ENCODE measurements around the gene CIB4. TPM values are rescaled to one million over a fixed set of nuclear protein-coding genes. Genes with fewer than 3 reads are reported as not detected.

Gene CIB4
- total RNA-seq, 2 experiments from 2014 or later: not detected

DNA sequence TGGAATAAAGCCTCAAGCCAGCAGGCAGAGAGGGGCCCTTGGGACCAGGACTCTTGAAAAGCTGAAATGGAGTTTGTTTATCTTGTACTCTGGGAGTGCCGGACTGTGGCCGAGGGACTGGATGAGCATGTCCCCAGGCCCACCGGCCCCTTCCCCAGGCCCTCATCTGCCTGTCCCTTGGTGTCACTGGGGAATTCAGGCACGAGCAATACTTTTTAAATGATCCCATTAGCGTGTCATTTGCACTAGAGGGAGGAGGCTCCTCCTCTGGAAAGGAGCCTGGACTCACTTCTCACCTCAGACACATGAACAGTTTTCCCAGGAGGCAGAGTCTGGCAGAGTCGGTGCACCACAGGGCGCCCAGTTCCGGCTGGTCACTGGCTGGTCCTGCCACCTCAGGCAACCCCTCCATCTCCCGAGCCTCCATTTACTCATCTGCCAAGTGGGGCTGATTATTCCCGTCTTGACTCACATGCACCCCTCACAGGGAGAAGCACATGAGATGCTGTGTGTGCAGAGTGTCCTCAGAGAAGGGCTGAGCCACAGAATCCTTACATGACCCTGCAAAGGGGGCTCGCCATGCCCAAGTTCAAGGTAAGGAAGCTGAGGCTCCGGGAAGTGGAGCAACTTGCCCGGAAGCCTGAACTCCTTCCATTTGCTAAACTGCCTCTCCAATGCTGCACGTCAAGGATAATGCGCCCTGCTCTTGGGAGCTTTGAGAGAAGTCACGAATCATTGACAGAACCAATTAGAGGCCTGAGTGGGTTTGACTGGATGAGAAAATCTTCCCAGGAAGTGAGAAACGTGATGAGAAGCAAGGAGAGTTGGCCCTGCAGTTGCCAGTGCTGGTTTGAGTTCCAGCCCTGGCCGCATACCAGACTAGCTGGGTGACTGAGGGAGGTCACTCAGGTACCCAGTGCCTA, 26.7 kb downstream of the CIB4 start:
- H3K27ac Mint-ChIP-seq: no peak overlapping the region
- CTCF ChIA-PET: interaction anchor here (0.8 to 2.4 kb wide), 2 partner anchors 8 to 131 kb away, joined by 5 to 12 read pairs; no protein-coding TSS in a partner anchor
- H3K4me3 Mint-ChIP-seq: no peak overlapping the region
- peaks cover 8% of the 10 kb centered on the region for H3K27me3 Mint-ChIP-seq (ENCODE audit: low read depth)
- no peaks in the 10 kb centered on the region for H3K9me3 Mint-ChIP-seq
- intact Hi-C loops (cut with micrococcal nuclease): no loop called here
- H3K4me1 Mint-ChIP-seq (ENCODE audit: low read depth): peaks cover 15% of the 10 kb centered on the region
- H3K36me3 Mint-ChIP-seq (ENCODE audit: low read depth): no peaks in the 10 kb centered on the region
- no peak for DNase-seq

DNA sequence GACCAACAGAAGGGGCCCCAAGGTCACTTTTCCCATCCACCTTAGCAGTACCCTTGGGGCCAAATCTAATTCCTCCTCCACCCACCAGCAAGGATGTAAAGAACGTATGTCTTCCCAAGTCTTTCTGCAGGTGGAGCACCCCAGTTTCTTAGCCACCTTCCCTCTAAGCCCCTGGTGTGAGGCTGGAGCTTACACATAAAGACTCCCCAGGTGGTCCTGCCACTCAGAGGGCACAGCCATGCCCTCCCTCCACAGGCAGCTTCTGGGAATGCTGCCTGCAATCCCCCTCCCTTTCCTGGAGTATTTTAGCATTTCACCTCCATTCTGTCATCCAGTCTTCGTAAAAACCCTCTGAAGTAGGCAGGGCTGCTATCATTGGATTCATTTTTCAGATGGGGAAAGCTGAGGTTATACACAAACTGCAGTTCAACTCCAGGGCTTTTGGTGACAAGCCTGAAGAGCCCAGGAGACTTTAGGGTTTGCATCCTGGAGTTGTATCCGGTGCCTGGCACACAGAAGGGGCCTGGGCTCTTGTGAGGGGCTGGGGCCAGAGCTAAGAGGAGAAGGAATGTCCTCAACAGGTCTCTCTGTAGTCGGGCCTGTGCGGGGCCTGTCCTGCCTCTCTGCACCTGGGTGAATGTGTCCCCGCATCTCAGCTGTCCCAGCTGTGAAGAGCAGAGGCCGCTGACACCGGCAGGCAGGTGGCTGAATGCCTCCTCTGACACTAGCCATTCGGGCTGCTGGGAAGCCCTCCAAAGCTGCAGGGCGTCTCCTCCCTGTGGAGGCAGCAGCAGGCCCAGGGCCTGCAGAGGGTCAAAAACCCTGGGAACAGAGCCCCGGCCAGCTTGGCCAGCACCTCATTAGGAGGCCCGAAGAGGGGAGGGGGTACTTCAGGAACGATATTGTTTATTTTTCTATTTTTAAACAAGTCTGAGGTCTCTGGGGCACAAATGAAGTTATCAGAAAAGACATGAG, 27.6 kb downstream of the CIB4 start:
- Mint-ChIP-seq H3K4me3 (no peak overlapping the region), H3K27me3 (ENCODE audit: low read depth) (peaks cover 5% of the 10 kb centered on the region), H3K27ac (no peak overlapping the region), H3K36me3 (ENCODE audit: low read depth) (no peaks in the 10 kb centered on the region), H3K9me3 (no peaks in the 10 kb centered on the region), H3K4me1 (ENCODE audit: low read depth) (peaks cover 20% of the 10 kb centered on the region)
- no peak for DNase-seq
- intact Hi-C loops (cut with micrococcal nuclease): no loop called here
- CTCF ChIA-PET: interaction anchor here (0.5 to 0.8 kb wide), 3 partner anchors 13 to 193 kb away, joined by 3 to 5 read pairs (median 3); no protein-coding TSS in a partner anchor

DNA sequence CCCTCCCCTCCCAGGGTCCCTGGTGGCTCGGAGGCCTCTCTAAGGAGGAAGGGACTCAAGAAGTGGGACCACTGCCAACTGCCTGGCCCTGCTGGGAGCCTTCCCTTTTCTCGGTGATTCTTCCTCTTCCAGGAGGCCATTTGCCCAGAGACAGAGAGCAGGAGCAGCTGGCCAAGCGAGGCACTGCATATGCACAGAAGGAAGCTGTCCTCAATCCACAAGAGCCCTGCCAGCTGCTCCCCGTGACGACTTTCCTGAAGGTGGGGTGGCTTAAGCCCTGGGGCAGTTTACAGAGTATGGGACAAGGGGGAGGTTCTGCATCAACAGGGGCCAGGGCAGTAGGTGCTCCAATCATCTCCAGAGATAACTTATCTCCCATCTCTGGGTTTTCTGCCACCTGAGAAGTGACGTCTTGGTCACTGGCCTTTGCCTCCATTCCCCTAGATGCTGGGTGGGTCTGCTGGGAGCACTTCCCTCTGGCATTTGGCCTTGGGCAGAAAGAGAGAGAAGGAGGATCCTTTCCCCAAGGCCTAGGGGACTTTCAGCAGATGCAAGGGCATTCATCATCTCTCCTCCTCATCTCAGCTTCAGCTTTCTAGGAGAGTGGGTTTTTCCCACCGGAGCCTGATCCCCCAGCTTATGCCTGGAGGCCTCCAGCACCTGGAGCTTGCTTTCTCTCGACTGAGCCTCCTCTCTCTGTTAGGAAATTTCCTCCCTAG, 28.5 kb downstream of the CIB4 start:
- H3K36me3 Mint-ChIP-seq (ENCODE audit: low read depth): no peaks in the 10 kb centered on the region
- no peaks in the 10 kb centered on the region for H3K9me3 Mint-ChIP-seq
- H3K27me3 Mint-ChIP-seq (ENCODE audit: low read depth): peaks cover 5% of the 10 kb centered on the region
- CTCF ChIA-PET: interaction anchor here (0.7 to 0.9 kb wide), 2 partner anchors 12 to 35 kb away, joined by 3 to 4 read pairs; no protein-coding TSS in a partner anchor
- no peak for DNase-seq
- intact Hi-C loops (cut with micrococcal nuclease): no loop called here
- no peak overlapping the region for H3K27ac Mint-ChIP-seq
- peaks cover 20% of the 10 kb centered on the region for H3K4me1 Mint-ChIP-seq (ENCODE audit: low read depth)
- no peak overlapping the region for H3K4me3 Mint-ChIP-seq

DNA sequence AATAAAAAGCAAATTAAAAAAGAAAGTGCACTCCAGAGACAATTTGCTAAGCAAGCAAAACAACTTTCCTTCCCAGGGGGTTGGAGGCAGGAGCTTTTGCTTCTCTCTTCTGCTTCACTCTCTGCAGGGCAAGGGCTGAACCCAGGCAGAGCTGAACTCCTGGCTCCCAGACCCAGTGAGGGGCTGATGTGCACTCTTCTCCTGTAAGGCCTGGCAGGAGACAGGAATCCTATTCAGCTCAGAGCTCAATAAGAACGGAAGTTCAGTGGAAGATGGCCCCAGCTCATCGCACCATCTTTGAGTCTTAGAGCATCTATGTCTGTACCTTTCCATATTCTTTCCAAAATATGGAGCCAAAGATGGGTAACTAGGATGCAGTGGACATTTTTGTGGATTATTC, 29.1 kb downstream of the CIB4 start:
- Mint-ChIP-seq H3K9me3 (no peaks in the 10 kb centered on the region), H3K27ac (no peak overlapping the region), H3K4me3 (no peak overlapping the region), H3K36me3 (ENCODE audit: low read depth) (no peaks in the 10 kb centered on the region), H3K4me1 (ENCODE audit: low read depth) (peaks cover 20% of the 10 kb centered on the region), H3K27me3 (ENCODE audit: low read depth) (peaks cover under 1% of the 10 kb centered on the region)
- DNase-seq: no peak
- CTCF ChIA-PET: interaction anchor here (0.9 to 1.1 kb wide), 2 partner anchors 34 to 134 kb away, joined by 3 to 4 read pairs; no protein-coding TSS in a partner anchor
- intact Hi-C loops (cut with micrococcal nuclease): no loop called here

DNA sequence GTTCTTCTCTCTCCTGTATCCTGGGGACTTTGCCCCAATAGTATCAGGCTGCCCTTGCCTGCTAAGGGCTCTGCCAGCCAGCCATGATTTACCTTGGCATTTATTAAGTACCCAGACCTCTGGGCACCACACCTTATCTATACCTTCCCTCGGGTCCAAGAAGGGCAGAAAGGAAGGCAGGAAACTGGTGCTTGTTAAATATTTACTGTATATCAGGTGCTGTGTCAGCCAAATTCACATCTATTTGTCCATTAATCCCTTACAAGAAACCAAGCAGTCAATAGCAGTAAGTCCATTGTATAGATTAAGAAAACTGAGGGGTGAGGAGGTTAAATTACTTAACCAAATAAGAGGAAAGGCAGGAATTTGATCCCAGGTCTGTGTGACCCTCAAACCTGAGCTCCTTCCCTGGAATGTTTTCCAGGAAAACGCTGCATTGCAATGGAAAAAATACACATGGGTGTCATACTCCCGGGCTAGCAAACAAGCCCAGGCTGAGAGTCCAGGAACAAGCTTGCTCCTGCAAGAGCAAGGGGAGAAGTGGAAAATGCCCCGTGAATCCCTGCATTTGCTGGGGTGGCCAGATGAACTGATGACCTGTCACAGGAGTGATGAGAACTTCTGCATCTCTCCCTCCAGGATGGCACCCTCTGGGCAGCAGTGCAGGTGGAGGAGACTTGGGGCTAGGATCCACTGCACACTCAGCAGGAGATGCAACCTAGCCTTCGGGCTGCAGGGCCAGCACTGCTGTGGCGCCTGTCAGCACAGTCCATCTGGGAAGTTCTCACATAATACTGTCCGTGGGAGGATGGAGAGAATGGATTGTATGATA, 30.4 kb downstream of the CIB4 start:
- Mint-ChIP-seq H3K9me3 (no peaks in the 10 kb centered on the region), H3K4me1 (ENCODE audit: low read depth) (peaks cover 20% of the 10 kb centered on the region), H3K27ac (no peak overlapping the region), H3K4me3 (no peak overlapping the region), H3K27me3 (ENCODE audit: low read depth) (no peaks in the 10 kb centered on the region), H3K36me3 (ENCODE audit: low read depth) (no peaks in the 10 kb centered on the region)
- CTCF ChIA-PET: interaction anchor here (1.1 kb wide), 2 partner anchors 135 kb away, joined by 3 to 4 read pairs; no protein-coding TSS in a partner anchor
- intact Hi-C loops (cut with micrococcal nuclease): no loop called here
- DNase-seq: no peak

DNA sequence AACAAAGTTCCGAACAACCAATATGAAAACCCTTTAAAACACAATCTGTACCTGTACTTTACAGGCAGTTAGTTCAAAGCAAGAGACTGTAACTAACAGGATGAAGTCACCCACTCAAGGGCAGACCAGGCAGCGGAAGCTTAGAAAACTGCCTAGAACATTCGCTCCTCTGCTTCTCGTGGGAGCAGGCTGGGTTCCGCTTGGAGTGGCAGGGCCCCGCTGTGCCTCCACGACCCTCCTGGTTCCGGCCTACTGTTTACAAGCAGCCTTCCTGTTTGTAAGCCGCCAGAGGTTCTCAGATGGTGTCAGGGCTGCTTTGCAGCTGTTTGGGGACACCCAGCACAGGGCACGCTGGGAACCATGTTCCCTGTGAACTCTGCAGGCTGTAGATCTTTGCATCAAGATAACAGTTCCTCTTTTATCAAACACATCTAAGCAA, 31.3 kb downstream of the CIB4 start:
- H3K27me3 Mint-ChIP-seq (ENCODE audit: low read depth): peaks cover 3% of the 10 kb centered on the region
- H3K9me3 Mint-ChIP-seq: no peaks in the 10 kb centered on the region
- CTCF ChIA-PET: interaction anchor here (0.8 to 1.5 kb wide), 3 partner anchors 29 to 136 kb away, joined by 3 to 4 read pairs (median 4); no protein-coding TSS in a partner anchor
- intact Hi-C loops (cut with micrococcal nuclease): loop anchor here (10.0 kb wide), 1 partner anchor 335 kb away; no protein-coding TSS in a partner anchor
- no peak overlapping the region for H3K4me3 Mint-ChIP-seq
- H3K27ac Mint-ChIP-seq: peak overlapping the region; percentile 13
- H3K36me3 Mint-ChIP-seq (ENCODE audit: low read depth): no peaks in the 10 kb centered on the region
- peaks cover 20% of the 10 kb centered on the region for H3K4me1 Mint-ChIP-seq (ENCODE audit: low read depth)
- DNase-seq: peak; percentile 49

DNA sequence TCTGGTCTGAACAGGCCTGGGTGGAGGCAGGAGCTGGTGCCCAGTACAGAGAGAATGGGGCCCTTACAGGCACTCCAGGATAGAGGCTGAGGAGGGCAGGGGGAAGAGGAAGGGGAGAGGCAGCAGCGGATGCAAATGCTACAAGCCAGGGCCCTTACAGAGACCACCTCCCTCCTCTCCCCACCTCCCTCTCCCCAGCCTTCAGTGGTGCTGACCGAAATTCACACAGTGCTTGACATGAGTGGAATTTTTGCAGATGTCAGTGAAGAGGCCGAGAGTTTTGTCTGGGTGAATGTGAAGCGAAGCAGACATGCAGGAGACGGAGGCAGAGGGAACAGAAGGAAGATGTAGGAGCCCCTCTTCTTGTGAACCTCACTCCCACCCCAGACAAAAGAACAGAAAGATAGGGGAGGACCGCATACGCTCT, 31.9 kb downstream of the CIB4 start:
- CTCF ChIA-PET: interaction anchor here (1.5 to 5.5 kb wide), 2 partner anchors 28 to 134 kb away, joined by 4 to 109 read pairs; no protein-coding TSS in a partner anchor
- H3K4me1 Mint-ChIP-seq (ENCODE audit: low read depth): peaks cover 20% of the 10 kb centered on the region
- no peaks in the 10 kb centered on the region for H3K36me3 Mint-ChIP-seq (ENCODE audit: low read depth)
- no peak for DNase-seq
- intact Hi-C loops (cut with micrococcal nuclease): loop anchor here (10.0 kb wide), 1 partner anchor 336 kb away; no protein-coding TSS in a partner anchor
- H3K4me3 Mint-ChIP-seq: no peak overlapping the region
- no peak overlapping the region for H3K27ac Mint-ChIP-seq
- H3K27me3 Mint-ChIP-seq (ENCODE audit: low read depth): peaks cover 6% of the 10 kb centered on the region
- H3K9me3 Mint-ChIP-seq: no peaks in the 10 kb centered on the region

DNA sequence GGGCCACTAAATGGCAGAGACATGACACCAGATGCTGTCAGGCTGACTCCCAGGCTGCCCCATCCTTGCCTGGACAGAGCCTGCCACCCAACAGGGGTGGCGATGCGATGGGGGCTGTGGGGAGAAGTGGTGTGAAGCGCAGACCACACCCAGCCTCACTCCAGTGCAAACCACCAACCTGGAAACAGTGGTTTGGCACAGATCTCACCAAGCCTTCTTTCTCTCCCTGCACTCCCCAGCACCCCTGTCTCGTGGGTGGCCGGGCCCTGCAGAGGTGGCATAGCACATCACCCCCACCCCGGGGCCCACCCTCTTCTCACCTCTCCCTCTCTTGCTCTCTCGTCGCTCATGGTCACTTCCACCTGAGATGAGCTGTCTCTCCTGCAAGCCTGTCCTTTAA, 32.6 kb downstream of the CIB4 start:
- CTCF ChIA-PET: interaction anchor here (1.5 to 5.5 kb wide), 2 partner anchors 28 to 135 kb away, joined by 4 to 109 read pairs; no protein-coding TSS in a partner anchor
- H3K36me3 Mint-ChIP-seq (ENCODE audit: low read depth): no peaks in the 10 kb centered on the region
- no peak for DNase-seq
- no peak overlapping the region for H3K27ac Mint-ChIP-seq
- H3K4me3 Mint-ChIP-seq: no peak overlapping the region
- H3K4me1 Mint-ChIP-seq (ENCODE audit: low read depth): peaks cover 20% of the 10 kb centered on the region
- intact Hi-C loops (cut with micrococcal nuclease): loop anchor here (10.0 kb wide), 1 partner anchor 336 kb away; no protein-coding TSS in a partner anchor
- no peaks in the 10 kb centered on the region for H3K9me3 Mint-ChIP-seq
- peaks cover 6% of the 10 kb centered on the region for H3K27me3 Mint-ChIP-seq (ENCODE audit: low read depth)

DNA sequence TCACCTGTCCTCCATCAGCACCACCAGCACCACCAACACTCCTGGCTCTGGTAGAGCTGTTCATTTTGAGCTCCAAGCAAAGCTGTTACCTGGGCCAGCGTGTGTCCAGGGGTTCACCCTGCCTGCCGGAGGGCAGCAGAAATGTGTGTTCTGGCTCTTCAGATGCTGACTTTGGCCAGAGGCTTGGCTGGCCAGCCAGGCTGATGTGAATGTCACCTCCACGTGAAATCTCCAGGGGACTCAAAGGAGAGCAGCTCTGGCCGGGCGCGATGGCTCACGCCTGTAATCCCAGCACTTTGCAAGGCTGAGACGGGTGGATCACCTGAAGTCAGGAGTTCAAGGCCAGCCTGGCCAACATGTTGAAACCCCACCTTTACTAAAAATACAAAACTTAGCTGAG, 33.5 kb downstream of the CIB4 start:
- no peak overlapping the region for H3K4me3 Mint-ChIP-seq
- H3K27ac Mint-ChIP-seq: no peak overlapping the region
- DNase-seq: no peak
- H3K27me3 Mint-ChIP-seq (ENCODE audit: low read depth): peaks cover 8% of the 10 kb centered on the region
- intact Hi-C loops (cut with micrococcal nuclease): loop anchor here (10.0 kb wide), 1 partner anchor 337 kb away; no protein-coding TSS in a partner anchor
- H3K9me3 Mint-ChIP-seq: no peaks in the 10 kb centered on the region
- CTCF ChIA-PET: interaction anchor here (1.1 to 5.5 kb wide), 6 partner anchors 8 to 520 kb away, joined by 3 to 109 read pairs (median 12); no protein-coding TSS in a partner anchor
- no peaks in the 10 kb centered on the region for H3K36me3 Mint-ChIP-seq (ENCODE audit: low read depth)
- H3K4me1 Mint-ChIP-seq (ENCODE audit: low read depth): peaks cover 20% of the 10 kb centered on the region

DNA sequence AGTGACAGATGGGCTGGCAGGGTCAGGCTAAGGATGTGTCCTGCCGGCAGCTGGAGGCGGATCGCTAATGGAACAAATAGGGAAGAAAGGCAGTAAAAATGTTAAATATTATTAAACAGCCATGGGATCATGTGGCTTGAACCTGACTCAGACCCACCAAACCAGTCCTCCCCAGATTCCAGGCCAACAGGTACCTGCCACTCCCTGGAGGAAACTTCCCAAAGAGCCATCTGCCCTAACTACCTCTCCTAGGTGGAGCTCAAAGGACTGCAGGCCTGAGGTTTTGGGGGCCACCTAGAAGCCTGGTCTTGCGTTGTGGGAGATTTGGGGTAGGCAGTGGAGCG, 34.3 kb downstream of the CIB4 start:
- peaks cover 20% of the 10 kb centered on the region for H3K4me1 Mint-ChIP-seq (ENCODE audit: low read depth)
- H3K4me3 Mint-ChIP-seq: no peak overlapping the region
- H3K36me3 Mint-ChIP-seq (ENCODE audit: low read depth): no peaks in the 10 kb centered on the region
- no peak for DNase-seq
- intact Hi-C loops (cut with micrococcal nuclease): loop anchor here (10.0 kb wide), 1 partner anchor 338 kb away; no protein-coding TSS in a partner anchor
- H3K27me3 Mint-ChIP-seq (ENCODE audit: low read depth): peaks cover 14% of the 10 kb centered on the region
- no peak overlapping the region for H3K27ac Mint-ChIP-seq
- no peaks in the 10 kb centered on the region for H3K9me3 Mint-ChIP-seq
- CTCF ChIA-PET: interaction anchor here (0.5 to 5.5 kb wide), 10 partner anchors 9 to 337 kb away, joined by 3 to 109 read pairs (median 4); no protein-coding TSS in a partner anchor

All from activated naive CD4-positive, alpha-beta T cell treated with anti-CD3 and anti-CD28 coated beads for 36 hours (primary cell).